GM23248 (cell line): ENCODE results near the gene PTGES3. TPM values are rescaled to one million over a fixed set of nuclear protein-coding genes. Genes with fewer than 3 reads are reported as not detected.

Source experiments
- DNase-seq: peaks from one replicate; pipeline ENCODE4 v3.0.0-alpha.2; 2015
- H2AFZ ChIP-seq: fragments of 200-600 bp; sonication (generic); 2 replicates; pipeline ENCODE4 v1.6.1; 2016; ENCODE audit warnings: antibody characterized with exemption
- H3F3A ChIP-seq: fragments of 200-600 bp; sonication (generic); 2 replicates; pipeline ENCODE4 v1.6.1; 2016; ENCODE audit warnings: mild to moderate bottlenecking, antibody characterized with exemption, mixed run types; ENCODE audit not compliant: insufficient read depth
- H3K27ac ChIP-seq: fragments of 200-600 bp; sonication (generic); 2 replicates; pipeline ENCODE4 v1.5.1; 2016; ENCODE audit warnings: mild to moderate bottlenecking
- H3K27me3 ChIP-seq: fragments of 200-600 bp; sonication (generic); replicated peaks from 2 replicates; pipeline ENCODE4 v1.6.1; 2016; ENCODE audit warnings: mild to moderate bottlenecking; ENCODE audit not compliant: insufficient read depth
- H3K36me3 ChIP-seq: fragments of 200-600 bp; sonication (generic); 2 replicates; pipeline ENCODE4 v1.6.1; 2016; ENCODE audit warnings: low read depth, mild to moderate bottlenecking
- H3K4me1 ChIP-seq: fragments of 200-600 bp; sonication (generic); 2 replicates; pipeline ENCODE4 v1.6.1; 2016; ENCODE audit warnings: mild to moderate bottlenecking; ENCODE audit not compliant: insufficient read depth
- H3K4me2 ChIP-seq: fragments of 200-600 bp; sonication (generic); one replicate; pipeline ENCODE4 v1.6.1; 2016; ENCODE audit warnings: mild to moderate bottlenecking; ENCODE audit not compliant: unreplicated experiment
- H3K4me3 ChIP-seq: fragments of 200-600 bp; sonication (generic); 2 replicates; pipeline ENCODE4 v1.5.1; 2016; ENCODE audit warnings: mild to moderate bottlenecking
- H3K79me2 ChIP-seq: fragments of 200-600 bp; sonication (generic); 2 replicates; pipeline ENCODE4 v1.6.1; 2016; ENCODE audit warnings: mild to moderate bottlenecking; ENCODE audit not compliant: insufficient read depth
- H3K9ac ChIP-seq: fragments of 200-600 bp; sonication (generic); 2 replicates; pipeline ENCODE4 v1.6.1; 2016; ENCODE audit warnings: mild to moderate bottlenecking
- H3K9me2 ChIP-seq: fragments of 200-600 bp; sonication (generic); 2 replicates; pipeline ENCODE4 v1.6.1; 2016; ENCODE audit warnings: mixed run types, mild to moderate bottlenecking, moderate library complexity; ENCODE audit not compliant: insufficient read depth
- H3K9me3 ChIP-seq: fragments of 200-600 bp; sonication (generic); one replicate; pipeline ENCODE4 v1.6.1; 2017; ENCODE audit warnings: low read depth
- H4K20me1 ChIP-seq: fragments of 200-600 bp; sonication (generic); 2 replicates; pipeline ENCODE4 v1.6.0; 2016; ENCODE audit not compliant: insufficient read depth
- EZH2 ChIP-seq: fragments of 200-600 bp; sonication (generic); IDR thresholded peaks from 2 replicates; pipeline ENCODE4 v1.6.1; 2018; ENCODE audit warnings: antibody characterized with exemption, mild to moderate bottlenecking; ENCODE audit not compliant: insufficient read depth, poor library complexity, severe bottlenecking
- EZH2phosphoT487 ChIP-seq: fragments of 200-600 bp; sonication (generic); IDR thresholded peaks from 2 replicates; pipeline ENCODE4 v1.6.1; 2018; ENCODE audit warnings: antibody characterized with exemption, moderate library complexity, mild to moderate bottlenecking, low read depth; ENCODE audit not compliant: insufficient read depth
- WGBS, 2 experiments: methylation state at CpG; one replicate each; pipeline ENCODE4 v1.1.6; 2015 to 2017; ENCODE audit warnings: low lambda C conversion rate in 2 of 2, low coverage in 1 of 2; ENCODE audit errors: missing lambda C conversion rate in 2 of 2; 5-methylcytosine and 5-hydroxymethylcytosine counted together
- in situ Hi-C: fragments of 300-500 bp; cut with MboI; formaldehyde crosslinking; loops from 2 replicates; pipeline ENCODE4 v1.15.0; 2020
- polyA plus RNA-seq: library from polyadenylated mRNA; unstranded; fragments of >200 nt; fragmentation: Nextera tagmentation; extraction: Ambion mirVana; gene quantifications from 2 replicates; pipeline ENCODE4 v1.2.1, GENCODE V29; 2016
- total RNA-seq: library from RNA; depleted of rRNA; stranded (reverse); fragments of >200 nt; shearing (Covaris generic); gene quantifications from 2 replicates; pipeline ENCODE4 v1.2.3, GENCODE V29; 2014

Gene PTGES3
- total and polyA plus RNA-seq, 2 experiments from 2014 or later: 79.9 to 237 TPM

- TF ChIP-seq EZH2phosphoT487: no peak
- TF ChIP-seq EZH2: no peak
- Histone ChIP-seq H3K27me3 (no peaks in the 10 kb centered on the region), H3K36me3 (no peaks in the 10 kb centered on the region), H3K9me3 (no peaks in the 10 kb centered on the region), H3K9me2 (no peaks in the 10 kb centered on the region), H3K27ac (peak overlapping the region; percentile 97), H2AFZ (peak overlapping the region; percentile 79), H4K20me1 (peaks cover 3% of the 10 kb centered on the region; the same call in 1 of the 2 replicates), H3K79me2 (peaks cover 54% of the 10 kb centered on the region), H3K4me3 (peak overlapping the region; percentile 98), H3K9ac (peak overlapping the region; percentile 97), H3K4me1 (peaks cover 18% of the 10 kb centered on the region), H3K4me2 (peak overlapping the region; percentile 91), H3F3A (peaks cover 23% of the 10 kb centered on the region)
- peak; percentile 60 for DNase-seq
- in situ Hi-C loops: no loop called here
- 1% methylated on average over 50 to 54 of the region's 62 CpGs for WGBS, 2 experiments
These were observed 608 bp downstream of the PTGES3 start for GRCh38 chr12:56687223-56688128.

- H3K9me3 ChIP-seq: no peaks in the 10 kb centered on the region
- H3K9me2 ChIP-seq: no peaks in the 10 kb centered on the region
- 4 to 10% methylated on average over 8 of the region's 8 CpGs for WGBS, 2 experiments
- no peak overlapping the region for H2AFZ ChIP-seq
- H3K4me1 ChIP-seq: peaks cover 18% of the 10 kb centered on the region
- peak; percentile 43 for DNase-seq
- peak overlapping the region; percentile 98 for H3K4me3 ChIP-seq
- no peaks in the 10 kb centered on the region for H3K27me3 ChIP-seq
- peak overlapping the region; percentile 66 for H3K27ac ChIP-seq
- H3F3A ChIP-seq: peaks cover 23% of the 10 kb centered on the region
- H3K4me2 ChIP-seq: peak overlapping the region; percentile 91
- peak overlapping the region; percentile 74 for H3K9ac ChIP-seq
- TF ChIP-seq EZH2: no peak
- no peak for TF ChIP-seq EZH2phosphoT487
- H3K36me3 ChIP-seq: 0 out of 2 replicates have a peak, but pooled peaks cover 4% of the 10 kb centered on the region
- peaks cover 81% of the 10 kb centered on the region for H3K79me2 ChIP-seq
- H4K20me1 ChIP-seq: peaks cover 7% of the 10 kb centered on the region; the same call in 1 of the 2 replicates
- in situ Hi-C loops: no loop called here
These were observed 3.2 kb downstream of the PTGES3 start for GRCh38 chr12:56684745-56685359.

GRCh38 chr12:56682323-56682722 lies 5.8 kb downstream of the PTGES3 start:
- in situ Hi-C loops: no loop called here
- H3K4me3 ChIP-seq: no peak overlapping the region
- no peak overlapping the region for H3K4me2 ChIP-seq
- no peak overlapping the region for H3K9ac ChIP-seq
- no peaks in the 10 kb centered on the region for H3K9me3 ChIP-seq
- no peaks in the 10 kb centered on the region for H3K27me3 ChIP-seq
- H3K36me3 ChIP-seq: peaks cover 6% of the 10 kb centered on the region; the same call in 1 of the 2 replicates
- H4K20me1 ChIP-seq: peaks cover 7% of the 10 kb centered on the region; the same call in 1 of the 2 replicates
- 76 to 77% methylated on average over 5 to 6 of the region's 6 CpGs for WGBS, 2 experiments
- no peak for DNase-seq
- no peak for TF ChIP-seq EZH2phosphoT487
- TF ChIP-seq EZH2: no peak
- H3K9me2 ChIP-seq: no peaks in the 10 kb centered on the region
- peaks cover 100% of the 10 kb centered on the region for H3K79me2 ChIP-seq
- H3K4me1 ChIP-seq: peaks cover 18% of the 10 kb centered on the region
- no peak overlapping the region for H3K27ac ChIP-seq
- no peak overlapping the region for H2AFZ ChIP-seq
- H3F3A ChIP-seq: peaks cover 17% of the 10 kb centered on the region

- Histone ChIP-seq H3K79me2 (peaks cover 100% of the 10 kb centered on the region), H3K4me3 (no peak overlapping the region), H2AFZ (no peak overlapping the region), H4K20me1 (peaks cover 5% of the 10 kb centered on the region; the same call in 1 of the 2 replicates), H3K27ac (no peak overlapping the region), H3K9ac (no peak overlapping the region), H3K4me1 (peaks cover 16% of the 10 kb centered on the region), H3K9me2 (no peaks in the 10 kb centered on the region), H3K9me3 (no peaks in the 10 kb centered on the region), H3K36me3 (peaks cover 6% of the 10 kb centered on the region; the same call in 1 of the 2 replicates), H3K27me3 (no peaks in the 10 kb centered on the region), H3F3A (peaks cover 16% of the 10 kb centered on the region), H3K4me2 (no peak overlapping the region)
- 89 to 92% methylated on average over 12 to 13 of the region's 13 CpGs for WGBS, 2 experiments
- TF ChIP-seq EZH2phosphoT487 (no peak), EZH2 (no peak)
- in situ Hi-C loops: no loop called here
- DNase-seq: no peak
These were observed 8.1 kb downstream of the PTGES3 start for GRCh38 chr12:56679883-56680575.
